HG03103 (cell line): ENCODE measurements around the gene FAM9B.

ENCODE experiments used
- ATAC-seq: cut with Tn5 transposase; IDR thresholded peaks from one replicate; pipeline ENCODE4 v1.9.1; 2021; ENCODE audit warnings: low read depth; ENCODE audit not compliant: unreplicated experiment

Gene FAM9B

DNA sequence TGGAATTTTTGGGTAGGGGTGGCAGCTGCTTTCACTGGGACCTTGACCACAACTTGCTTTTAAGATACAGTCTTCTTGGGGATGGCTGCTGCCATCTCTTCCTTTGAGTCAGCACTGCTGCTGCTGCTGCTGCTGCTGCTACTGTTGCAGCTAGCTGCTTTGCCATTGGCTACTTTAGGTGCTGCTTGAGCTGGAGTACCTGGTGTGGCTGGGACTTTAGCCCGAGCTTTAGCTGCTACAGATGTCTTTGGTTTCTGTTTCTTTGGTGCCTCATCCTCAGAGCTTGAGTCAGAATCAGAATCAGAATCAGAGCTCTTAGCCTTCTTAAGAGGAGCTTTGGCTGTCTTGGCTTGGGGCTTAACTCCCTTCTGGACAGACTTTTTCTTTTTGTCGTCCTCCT is 52.2 kb downstream of the FAM9B start:
- ATAC-seq: no peak

DNA sequence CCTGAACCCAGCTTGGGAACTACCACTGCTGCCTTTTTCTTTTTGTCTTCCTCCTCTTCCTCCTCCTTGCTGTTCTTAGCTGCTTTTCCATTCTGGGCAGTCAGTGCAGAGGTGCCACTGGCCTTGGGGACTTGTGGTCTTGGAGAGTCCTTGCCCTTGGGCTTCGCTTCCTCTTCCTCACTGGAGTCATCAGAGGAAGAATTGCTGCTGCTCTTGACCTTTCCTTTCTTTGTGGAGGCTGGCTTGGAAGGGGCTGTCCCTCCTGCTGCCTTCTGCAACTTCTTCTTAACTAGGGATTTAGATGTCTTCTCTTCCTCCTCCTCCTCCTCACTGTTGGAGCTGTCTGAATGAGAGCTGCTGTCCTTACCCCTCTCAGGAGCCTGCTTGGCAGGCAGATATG is 53.2 kb downstream of the FAM9B start:
- no peak for ATAC-seq
